Subcutaneous adipose tissue (tissue), 4 donors: ENCODE measurements around the gene PCSK2. TPM values are rescaled to one million over a fixed set of nuclear protein-coding genes. Genes with fewer than 3 reads are reported as not detected.

ENCODE experiments used
- total RNA-seq, 4 donors: library from RNA; depleted of rRNA; stranded (reverse); fragments of >200 nt; gene quantifications; one replicate each; pipeline ENCODE4 v1.1.0, GENCODE V29; 2016
- TF ChIP-seq, protein P1 (sequence below): fragments of 450-650 bp; IDR thresholded peaks from one replicate; pipeline ENCODE4 v1.5.1; 2016; ENCODE audit warnings: low read depth, mild to moderate bottlenecking, control low read depth, antibody characterized with exemption, moderate library complexity

Gene PCSK2
- total RNA-seq, 4 donors from 2014 or later = 0.19 TPM; not detected in 3

DNA sequence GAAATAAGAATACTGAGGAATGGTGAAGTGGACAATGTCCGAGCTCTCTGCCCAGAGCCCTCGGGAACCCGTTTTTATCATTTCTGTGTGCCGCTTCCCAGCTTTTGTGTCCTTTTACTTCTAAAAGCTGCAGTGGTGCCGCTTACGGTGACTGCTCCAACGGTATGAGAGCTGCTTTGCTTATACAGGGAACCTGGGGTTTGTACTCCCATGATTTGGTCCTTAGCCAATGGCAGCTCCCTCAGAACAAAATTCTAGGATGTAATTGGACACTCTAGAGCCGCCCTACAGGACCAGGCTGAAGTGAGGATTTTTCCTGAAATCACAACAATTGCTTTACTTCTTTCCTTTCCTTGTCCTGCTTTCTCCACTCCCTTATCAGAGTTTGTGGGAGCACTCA, 24.2 kb upstream of the PCSK2 start:
- TF ChIP-seq, protein P1, sequence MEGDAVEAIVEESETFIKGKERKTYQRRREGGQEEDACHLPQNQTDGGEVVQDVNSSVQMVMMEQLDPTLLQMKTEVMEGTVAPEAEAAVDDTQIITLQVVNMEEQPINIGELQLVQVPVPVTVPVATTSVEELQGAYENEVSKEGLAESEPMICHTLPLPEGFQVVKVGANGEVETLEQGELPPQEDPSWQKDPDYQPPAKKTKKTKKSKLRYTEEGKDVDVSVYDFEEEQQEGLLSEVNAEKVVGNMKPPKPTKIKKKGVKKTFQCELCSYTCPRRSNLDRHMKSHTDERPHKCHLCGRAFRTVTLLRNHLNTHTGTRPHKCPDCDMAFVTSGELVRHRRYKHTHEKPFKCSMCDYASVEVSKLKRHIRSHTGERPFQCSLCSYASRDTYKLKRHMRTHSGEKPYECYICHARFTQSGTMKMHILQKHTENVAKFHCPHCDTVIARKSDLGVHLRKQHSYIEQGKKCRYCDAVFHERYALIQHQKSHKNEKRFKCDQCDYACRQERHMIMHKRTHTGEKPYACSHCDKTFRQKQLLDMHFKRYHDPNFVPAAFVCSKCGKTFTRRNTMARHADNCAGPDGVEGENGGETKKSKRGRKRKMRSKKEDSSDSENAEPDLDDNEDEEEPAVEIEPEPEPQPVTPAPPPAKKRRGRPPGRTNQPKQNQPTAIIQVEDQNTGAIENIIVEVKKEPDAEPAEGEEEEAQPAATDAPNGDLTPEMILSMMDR = no peak

DNA sequence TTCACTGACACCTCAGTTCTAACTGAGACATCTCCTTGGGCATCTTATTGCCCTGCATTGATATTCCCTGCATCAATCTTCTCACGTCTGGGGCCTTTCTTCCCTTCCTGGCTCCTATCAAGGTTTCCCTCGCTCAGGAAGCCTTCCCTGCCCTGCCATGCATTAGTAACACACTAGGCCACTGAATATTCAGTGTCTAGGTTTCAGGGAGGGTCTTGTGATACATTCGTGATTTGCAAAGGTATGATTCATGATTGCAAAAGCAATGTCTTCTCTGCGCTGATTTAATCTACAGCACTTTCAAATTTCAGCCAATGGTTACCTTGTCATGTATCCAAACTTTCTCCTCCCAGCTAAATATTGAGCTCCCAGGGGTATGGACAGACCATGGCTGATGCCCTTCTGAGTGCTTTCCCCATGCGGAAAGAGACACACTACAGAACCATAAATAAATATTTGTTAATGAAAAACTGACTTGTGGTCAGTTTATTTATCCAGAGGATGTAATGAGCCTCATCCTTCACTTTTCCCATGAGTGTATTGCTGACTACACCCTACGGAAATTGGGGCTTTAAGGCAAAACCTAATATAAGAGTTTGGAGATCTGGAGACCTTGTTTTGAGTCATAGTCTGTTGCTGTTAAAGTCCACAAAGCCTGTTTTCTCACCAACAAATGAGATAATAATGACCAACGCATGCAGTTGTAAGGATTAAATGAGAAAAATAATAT, 21.6 kb upstream of the PCSK2 start:
- TF ChIP-seq, protein P1 = no peak

GRCh38 chr20:17210387-17210786, 16.5 kb upstream of the PCSK2 start:
- TF ChIP-seq, protein P1 = no peak

- TF ChIP-seq, protein P1 = no peak
Measured at GRCh38 chr20:17210983-17211382, 15.9 kb upstream of the PCSK2 start.

GRCh38 chr20:17215167-17215566, 11.7 kb upstream of the PCSK2 start:
- TF ChIP-seq, protein P1 = no peak

DNA sequence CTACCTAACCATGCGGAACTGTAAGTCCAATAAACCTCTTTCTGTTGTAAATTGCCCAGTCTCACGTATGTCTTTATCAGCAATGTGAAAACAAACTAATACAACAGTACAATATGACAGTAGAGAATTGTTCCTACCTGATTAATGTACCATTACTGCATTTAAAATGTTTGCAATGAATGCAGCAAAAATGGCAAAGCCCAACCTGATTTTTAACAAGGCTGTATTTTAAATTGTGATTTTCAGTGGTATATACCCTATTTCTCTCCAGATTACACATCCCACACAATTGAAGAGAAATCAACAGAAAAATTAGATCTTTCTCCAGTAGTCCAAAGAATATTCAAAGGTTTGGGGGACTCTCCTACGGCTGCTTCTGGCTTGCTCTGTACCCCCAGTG, 3.3 kb upstream of the PCSK2 start:
- TF ChIP-seq, protein P1 = no peak

GRCh38 chr20:17225851-17226409, 910 bp upstream of the PCSK2 start:
- TF ChIP-seq, protein P1 = no peak
